H9 (cell line): ENCODE results near the gene GGCX. TPM values are rescaled to one million over a fixed set of nuclear protein-coding genes. Genes with fewer than 3 reads are reported as not detected.

ENCODE experiments used
- DNase-seq: peaks from one replicate; pipeline ENCODE4 v3.0.0-alpha.2; 2017
- H2AFZ ChIP-seq: one replicate; pipeline ENCODE4 v1.6.1; 2013; ENCODE audit warnings: mild to moderate bottlenecking, low read length, control low read depth, moderate library complexity
- H2AK5ac ChIP-seq: 2 replicates; pipeline ENCODE4 v1.6.1; 2013; ENCODE audit warnings: low read length, control low read depth, mixed read lengths; ENCODE audit not compliant: insufficient read length
- H2BK120ac ChIP-seq: one replicate; pipeline ENCODE4 v1.6.1; 2013; ENCODE audit warnings: low read depth, mild to moderate bottlenecking, low read length, control low read depth, inconsistent platforms; ENCODE audit not compliant: poor library complexity, severe bottlenecking
- H2BK12ac ChIP-seq: 2 replicates; pipeline ENCODE4 v1.6.1; 2013; ENCODE audit warnings: low read length, control low read depth, mixed read lengths, low read depth; ENCODE audit not compliant: insufficient read length
- H2BK15ac ChIP-seq: 2 replicates; pipeline ENCODE4 v1.6.1; 2013; ENCODE audit warnings: low read depth, low read length, control low read depth
- H2BK20ac ChIP-seq: one replicate; pipeline ENCODE4 v1.6.1; 2013; ENCODE audit warnings: low read depth, mild to moderate bottlenecking, low read length, control low read depth, inconsistent platforms; ENCODE audit not compliant: poor library complexity, severe bottlenecking
- H2BK5ac ChIP-seq: 2 replicates; pipeline ENCODE4 v1.6.1; 2013; ENCODE audit warnings: low read length, control low read depth, mixed read lengths; ENCODE audit not compliant: insufficient read length
- H3K14ac ChIP-seq: 2 replicates; pipeline ENCODE4 v1.6.1; 2013; ENCODE audit warnings: low read length, control low read depth; ENCODE audit not compliant: insufficient read depth
- H3K18ac ChIP-seq: 2 replicates; pipeline ENCODE4 v1.6.1; 2013; ENCODE audit warnings: low read depth, mild to moderate bottlenecking, mixed read lengths, low read length, control low read depth; ENCODE audit not compliant: insufficient read length
- H3K23ac ChIP-seq: 2 replicates; pipeline ENCODE4 v1.6.1; 2013; ENCODE audit warnings: low read length, control low read depth, mixed read lengths, low read depth; ENCODE audit not compliant: insufficient read length
- H3K23me2 ChIP-seq: 2 replicates; pipeline ENCODE4 v1.6.1; 2013; ENCODE audit warnings: low read depth, mild to moderate bottlenecking, mixed read lengths, low read length, control low read depth; ENCODE audit not compliant: insufficient read length, poor library complexity, severe bottlenecking
- H3K27ac ChIP-seq: 2 replicates; pipeline ENCODE4 v1.5.1; 2013; ENCODE audit warnings: low read length, control low read depth, mixed read lengths, low read depth; ENCODE audit not compliant: insufficient read length
- H3K27me3 ChIP-seq: 2 replicates; pipeline ENCODE4 v1.6.1; 2013; ENCODE audit warnings: low read length, control low read depth, inconsistent platforms; ENCODE audit not compliant: insufficient read depth
- H3K4ac ChIP-seq: 2 replicates; pipeline ENCODE4 v1.6.1; 2013; ENCODE audit warnings: low read depth, mild to moderate bottlenecking, control low read depth, inconsistent platforms, low read length, moderate library complexity
- H3K4me1 ChIP-seq: 2 replicates; pipeline ENCODE4 v1.6.1; 2013; ENCODE audit warnings: low read length, control low read depth, inconsistent platforms; ENCODE audit not compliant: insufficient read depth
- H3K4me2 ChIP-seq: 2 replicates; pipeline ENCODE4 v1.6.1; 2013; ENCODE audit warnings: low read length, control low read depth, mixed read lengths; ENCODE audit not compliant: insufficient read length, insufficient read depth
- H3K56ac ChIP-seq: 2 replicates; pipeline ENCODE4 v1.6.1; 2013; ENCODE audit warnings: low read depth, mild to moderate bottlenecking, mixed read lengths, low read length, control low read depth; ENCODE audit not compliant: insufficient read length
- H3K79me1 ChIP-seq: 2 replicates; pipeline ENCODE4 v1.6.1; 2013; ENCODE audit warnings: low read depth, mild to moderate bottlenecking, moderate library complexity, low read length, control low read depth, inconsistent platforms; ENCODE audit not compliant: insufficient read depth, poor library complexity, severe bottlenecking
- H3K79me2 ChIP-seq: 2 replicates; pipeline ENCODE4 v1.6.1; 2013; ENCODE audit warnings: low read length, control low read depth, inconsistent platforms; ENCODE audit not compliant: insufficient read depth
- H3K9ac ChIP-seq: 2 replicates; pipeline ENCODE4 v1.6.1; 2013; ENCODE audit warnings: low read length, control low read depth, mixed read lengths; ENCODE audit not compliant: insufficient read length; ENCODE audit errors: extremely low read depth
- H3K9me3 ChIP-seq: one replicate; pipeline ENCODE4 v1.6.1; 2013; ENCODE audit warnings: low read depth, low read length, inconsistent platforms; ENCODE audit not compliant: control insufficient read depth
- H3T11ph ChIP-seq: one replicate; pipeline ENCODE4 v1.6.1; 2013; ENCODE audit warnings: mild to moderate bottlenecking, low read length, control low read depth, inconsistent platforms
- H4K20me1 ChIP-seq: one replicate; pipeline ENCODE4 v1.6.1; 2013; ENCODE audit not compliant: control insufficient read depth, insufficient read length, insufficient read depth
- H4K5ac ChIP-seq: 2 replicates; pipeline ENCODE4 v1.6.1; 2013; ENCODE audit warnings: low read depth, mild to moderate bottlenecking, mixed read lengths, low read length, control low read depth; ENCODE audit not compliant: insufficient read length
- H4K8ac ChIP-seq: replicated peaks from 2 replicates; pipeline ENCODE4 v1.6.1; 2013; ENCODE audit warnings: low read length, control low read depth, mixed read lengths, low read depth; ENCODE audit not compliant: insufficient read length
- H4K91ac ChIP-seq: 2 replicates; pipeline ENCODE4 v1.6.1; 2013; ENCODE audit warnings: low read depth, mild to moderate bottlenecking, moderate library complexity, mixed read lengths, low read length, control low read depth; ENCODE audit not compliant: insufficient read length
- H3K27ac Mint-ChIP-seq, 3 experiments: 2 replicates in 2 of 3; 3 replicates in 1 of 3; pipeline ENCODE4 v1.8.0; 2020 to 2021; ENCODE audit warnings: mixed read lengths in 3 of 3, mild to moderate bottlenecking in 1 of 3, moderate library complexity in 1 of 3
- H3K27me3 Mint-ChIP-seq: 2 replicates; pipeline ENCODE4 v1.8.0; 2021; ENCODE audit warnings: low read depth, mild to moderate bottlenecking, moderate library complexity, mixed read lengths
- H3K36me3 Mint-ChIP-seq, 3 experiments: 2 replicates in 2 of 3; 3 replicates in 1 of 3; pipeline ENCODE4 v1.8.0; 2020 to 2021; ENCODE audit warnings: low read depth in 3 of 3, mixed read lengths in 3 of 3; ENCODE audit not compliant: insufficient read depth in 1 of 3
- H3K4me1 Mint-ChIP-seq, 2 experiments: 2 replicates each; pipeline ENCODE4 v1.8.0; 2020; ENCODE audit warnings: mixed read lengths in 2 of 2
- H3K4me3 Mint-ChIP-seq, 2 experiments: 2 replicates in 1 of 2; 3 replicates in 1 of 2; pipeline ENCODE4 v1.8.0; 2020 to 2021; ENCODE audit warnings: mild to moderate bottlenecking in 2 of 2, mixed read lengths in 2 of 2, moderate library complexity in 1 of 2
- H3K9me3 Mint-ChIP-seq, 2 experiments: 2 replicates in 1 of 2; 3 replicates in 1 of 2; pipeline ENCODE4 v1.8.0; 2020; ENCODE audit warnings: mild to moderate bottlenecking in 2 of 2, mixed read lengths in 2 of 2, moderate library complexity in 1 of 2
- WGBS: extraction: QIAGEN DNeasy Blood & Tissue Kit; methylation state at CpG from one replicate; pipeline ENCODE4 v1.1.7; 2013; ENCODE audit warnings: missing lambda C conversion rate, low lambda C conversion rate, mixed read lengths; ENCODE audit not compliant: insufficient read length; ENCODE audit errors: extremely low coverage; 5-methylcytosine and 5-hydroxymethylcytosine counted together
- total RNA-seq: library from RNA; stranded (reverse); gene quantifications from 2 replicates; pipeline ENCODE4 v1.2.1, GENCODE V29; 2021
- TF ChIP-seq, protein P1 (sequence below): fragments of 200-600 bp; sonication (generic); conservative IDR thresholded peaks from 3 replicates; pipeline ENCODE4 v1.8.0; 2021; ENCODE audit warnings: antibody characterized with exemption, mild to moderate bottlenecking

Gene GGCX
- total RNA-seq, 1 experiment from 2014 or later, result 32.9 TPM

GRCh38 chr2:85502720-85503119, 58.6 kb downstream of the GGCX start:
- H3K9me3 Mint-ChIP-seq, result peaks cover 0 to 3% of the 10 kb centered on the region in 2 experiments; a peak in 1 of 5 replicates
- H2BK5ac ChIP-seq, result no peak overlapping the region
- no peak overlapping the region for H2BK20ac ChIP-seq
- no peaks in the 10 kb centered on the region for H4K20me1 ChIP-seq
- H2BK12ac ChIP-seq, result no peak overlapping the region
- no peak overlapping the region for H3K18ac ChIP-seq
- H4K91ac ChIP-seq, result no peak overlapping the region
- H3K4me3 Mint-ChIP-seq, result no peak overlapping the region; a peak in 1 of 5 replicates
- H3K4me1 ChIP-seq, result 0 out of 2 replicates have a peak, but pooled peaks cover 2% of the 10 kb centered on the region
- H3K14ac ChIP-seq, result no peak overlapping the region
- no peak overlapping the region for H4K8ac ChIP-seq
- H3K9me3 ChIP-seq, result no peaks in the 10 kb centered on the region
- no peak for DNase-seq
- no peak overlapping the region for H4K5ac ChIP-seq
- H2AFZ ChIP-seq, result no peak overlapping the region
- no peak overlapping the region for H3K4ac ChIP-seq
- H3K27me3 ChIP-seq, result no peaks in the 10 kb centered on the region
- no peak overlapping the region for H3K23ac ChIP-seq
- H3K4me2 ChIP-seq, result no peak overlapping the region
- WGBS, result no CpG with 5 or more reads among the region's 3 CpGs
- no peaks in the 10 kb centered on the region for H3K23me2 ChIP-seq
- no peaks in the 10 kb centered on the region for H3K27me3 Mint-ChIP-seq
- H3T11ph ChIP-seq, result no peak overlapping the region
- no peak overlapping the region for H3K27ac ChIP-seq
- H3K79me2 ChIP-seq, result no peaks in the 10 kb centered on the region
- peaks cover 8 to 14% of the 10 kb centered on the region in 2 experiments for H3K4me1 Mint-ChIP-seq
- H3K36me3 Mint-ChIP-seq, result no peaks in the 10 kb centered on the region
- no peak overlapping the region for H3K56ac ChIP-seq
- no peak overlapping the region for H2BK15ac ChIP-seq
- H3K79me1 ChIP-seq, result no peaks in the 10 kb centered on the region
- TF ChIP-seq, protein P1, sequence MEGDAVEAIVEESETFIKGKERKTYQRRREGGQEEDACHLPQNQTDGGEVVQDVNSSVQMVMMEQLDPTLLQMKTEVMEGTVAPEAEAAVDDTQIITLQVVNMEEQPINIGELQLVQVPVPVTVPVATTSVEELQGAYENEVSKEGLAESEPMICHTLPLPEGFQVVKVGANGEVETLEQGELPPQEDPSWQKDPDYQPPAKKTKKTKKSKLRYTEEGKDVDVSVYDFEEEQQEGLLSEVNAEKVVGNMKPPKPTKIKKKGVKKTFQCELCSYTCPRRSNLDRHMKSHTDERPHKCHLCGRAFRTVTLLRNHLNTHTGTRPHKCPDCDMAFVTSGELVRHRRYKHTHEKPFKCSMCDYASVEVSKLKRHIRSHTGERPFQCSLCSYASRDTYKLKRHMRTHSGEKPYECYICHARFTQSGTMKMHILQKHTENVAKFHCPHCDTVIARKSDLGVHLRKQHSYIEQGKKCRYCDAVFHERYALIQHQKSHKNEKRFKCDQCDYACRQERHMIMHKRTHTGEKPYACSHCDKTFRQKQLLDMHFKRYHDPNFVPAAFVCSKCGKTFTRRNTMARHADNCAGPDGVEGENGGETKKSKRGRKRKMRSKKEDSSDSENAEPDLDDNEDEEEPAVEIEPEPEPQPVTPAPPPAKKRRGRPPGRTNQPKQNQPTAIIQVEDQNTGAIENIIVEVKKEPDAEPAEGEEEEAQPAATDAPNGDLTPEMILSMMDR, result no peak
- no peak overlapping the region for H3K27ac Mint-ChIP-seq
- no peak overlapping the region for H3K9ac ChIP-seq
- H2BK120ac ChIP-seq, result no peak overlapping the region
- no peak overlapping the region for H2AK5ac ChIP-seq
